H1 (cell line): ENCODE measurements around the gene TSPAN17. TPM values are rescaled to one million over a fixed set of nuclear protein-coding genes. Genes with fewer than 3 reads are reported as not detected.

Experiments
- EP300 ChIP-seq, 2 experiments: IDR thresholded peaks; 1 replicate in 1 of 2; 2 replicates in 1 of 2; pipeline ENCODE4 v1.6.1; 2011 to 2012; ENCODE audit warnings: low read depth in 2 of 2, low read length in 2 of 2, mild to moderate bottlenecking in 2 of 2, borderline replicate concordance in 1 of 2, inconsistent platforms in 1 of 2, moderate library complexity in 1 of 2
- NANOG ChIP-seq: IDR thresholded peaks from 2 replicates; pipeline ENCODE4 v1.6.1; 2011; ENCODE audit warnings: low read length, low read depth, mild to moderate bottlenecking, inconsistent platforms; ENCODE audit not compliant: insufficient read depth, poor library complexity, severe bottlenecking
- PHF8 ChIP-seq: fragments of 200-600 bp; sonication (generic); conservative IDR thresholded peaks from 2 replicates; pipeline ENCODE4 v1.7.1; 2012; ENCODE audit warnings: low read depth, mild to moderate bottlenecking, inconsistent platforms, low read length, moderate library complexity
- POLR2AphosphoS5 ChIP-seq: IDR thresholded peaks from 2 replicates; pipeline ENCODE4 v1.6.1; 2011; ENCODE audit warnings: low read depth, low read length
- TAF1 ChIP-seq: IDR thresholded peaks from 2 replicates; pipeline ENCODE4 v1.6.1; 2011; ENCODE audit warnings: mild to moderate bottlenecking, low read depth, low read length
- TBP ChIP-seq: IDR thresholded peaks from 2 replicates; pipeline ENCODE4 v1.6.1; 2011; ENCODE audit warnings: low read depth, low read length, improper control_type of control experiment
- TEAD4 ChIP-seq: IDR thresholded peaks from 2 replicates; pipeline ENCODE4 v1.6.1; 2012; ENCODE audit warnings: low read depth, low read length, inconsistent platforms, mixed read lengths
- polyA plus RNA-seq, 7 experiments: library from polyadenylated mRNA; depleted of rRNA in 3 of 7; stranded (reverse) in 5 of 7; unstranded in 2 of 7; fragments of >200 nt in 5 of 7; fragments of 200-250 nt in 2 of 7; gene quantifications; 1 replicate in 5 of 7; 2 replicates in 1 of 7; 4 replicates in 1 of 7; pipeline versions ENCODE4 v1.2.1 to v1.2.3, GENCODE V29; 2011 to 2013; ENCODE audit warnings: missing spikeins in 2 of 7, mixed read lengths in 2 of 7
- total RNA-seq: library from RNA; stranded (reverse); fragmentation: NEBNext Ultra II Directional; extraction: Animal tissue kit (Norgen Biotek cat#: 25700); gene quantifications from 2 replicates; pipeline ENCODE4 v1.2.1, GENCODE V29; 2021
- TF ChIP-seq, protein P1 (sequence below): fragments of 300-600 bp; sonication (generic); IDR thresholded peaks from 2 replicates; pipeline ENCODE4 v1.7.1; 2012; ENCODE audit warnings: low read length, moderate library complexity, mild to moderate bottlenecking, inconsistent platforms; ENCODE audit not compliant: insufficient replicate concordance
- TF ChIP-seq, protein P2 (sequence below), 3 experiments: IDR thresholded peaks; 1 replicate in 2 of 3; 2 replicates in 1 of 3; pipeline versions ENCODE4 v1.5.1 to v1.6.1; 2011; ENCODE audit warnings: low read length in 3 of 3, mild to moderate bottlenecking in 3 of 3, inconsistent platforms in 2 of 3, low read depth in 1 of 3, moderate library complexity in 1 of 3; ENCODE audit not compliant: insufficient read depth in 1 of 3; ENCODE audit errors: control extremely low read depth in 1 of 3

TSPAN17 gene
- total and polyA plus RNA-seq, 2 of the 8 experiments (the other 6 are each of a cell fraction or from before 2014, with no cell fraction given), result 41.5 to 53.7 TPM

DNA sequence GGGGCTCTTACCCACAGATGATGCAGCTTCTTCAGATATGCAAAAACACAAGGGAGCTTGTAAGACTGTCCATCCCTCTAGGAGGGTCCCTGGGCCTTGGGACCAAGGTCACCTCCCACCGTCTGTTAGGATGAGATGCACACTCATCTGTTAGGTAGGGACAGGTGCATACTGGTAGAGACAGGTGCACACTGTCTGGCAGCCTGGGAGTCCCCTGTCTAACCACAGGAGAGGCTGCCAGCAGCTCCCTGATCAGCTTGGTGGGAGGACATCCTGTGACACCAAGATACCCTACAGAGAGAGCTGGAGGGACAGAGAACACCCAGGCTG is 13.2 kb downstream of the TSPAN17 start (continued):
- TF ChIP-seq, protein P1, sequence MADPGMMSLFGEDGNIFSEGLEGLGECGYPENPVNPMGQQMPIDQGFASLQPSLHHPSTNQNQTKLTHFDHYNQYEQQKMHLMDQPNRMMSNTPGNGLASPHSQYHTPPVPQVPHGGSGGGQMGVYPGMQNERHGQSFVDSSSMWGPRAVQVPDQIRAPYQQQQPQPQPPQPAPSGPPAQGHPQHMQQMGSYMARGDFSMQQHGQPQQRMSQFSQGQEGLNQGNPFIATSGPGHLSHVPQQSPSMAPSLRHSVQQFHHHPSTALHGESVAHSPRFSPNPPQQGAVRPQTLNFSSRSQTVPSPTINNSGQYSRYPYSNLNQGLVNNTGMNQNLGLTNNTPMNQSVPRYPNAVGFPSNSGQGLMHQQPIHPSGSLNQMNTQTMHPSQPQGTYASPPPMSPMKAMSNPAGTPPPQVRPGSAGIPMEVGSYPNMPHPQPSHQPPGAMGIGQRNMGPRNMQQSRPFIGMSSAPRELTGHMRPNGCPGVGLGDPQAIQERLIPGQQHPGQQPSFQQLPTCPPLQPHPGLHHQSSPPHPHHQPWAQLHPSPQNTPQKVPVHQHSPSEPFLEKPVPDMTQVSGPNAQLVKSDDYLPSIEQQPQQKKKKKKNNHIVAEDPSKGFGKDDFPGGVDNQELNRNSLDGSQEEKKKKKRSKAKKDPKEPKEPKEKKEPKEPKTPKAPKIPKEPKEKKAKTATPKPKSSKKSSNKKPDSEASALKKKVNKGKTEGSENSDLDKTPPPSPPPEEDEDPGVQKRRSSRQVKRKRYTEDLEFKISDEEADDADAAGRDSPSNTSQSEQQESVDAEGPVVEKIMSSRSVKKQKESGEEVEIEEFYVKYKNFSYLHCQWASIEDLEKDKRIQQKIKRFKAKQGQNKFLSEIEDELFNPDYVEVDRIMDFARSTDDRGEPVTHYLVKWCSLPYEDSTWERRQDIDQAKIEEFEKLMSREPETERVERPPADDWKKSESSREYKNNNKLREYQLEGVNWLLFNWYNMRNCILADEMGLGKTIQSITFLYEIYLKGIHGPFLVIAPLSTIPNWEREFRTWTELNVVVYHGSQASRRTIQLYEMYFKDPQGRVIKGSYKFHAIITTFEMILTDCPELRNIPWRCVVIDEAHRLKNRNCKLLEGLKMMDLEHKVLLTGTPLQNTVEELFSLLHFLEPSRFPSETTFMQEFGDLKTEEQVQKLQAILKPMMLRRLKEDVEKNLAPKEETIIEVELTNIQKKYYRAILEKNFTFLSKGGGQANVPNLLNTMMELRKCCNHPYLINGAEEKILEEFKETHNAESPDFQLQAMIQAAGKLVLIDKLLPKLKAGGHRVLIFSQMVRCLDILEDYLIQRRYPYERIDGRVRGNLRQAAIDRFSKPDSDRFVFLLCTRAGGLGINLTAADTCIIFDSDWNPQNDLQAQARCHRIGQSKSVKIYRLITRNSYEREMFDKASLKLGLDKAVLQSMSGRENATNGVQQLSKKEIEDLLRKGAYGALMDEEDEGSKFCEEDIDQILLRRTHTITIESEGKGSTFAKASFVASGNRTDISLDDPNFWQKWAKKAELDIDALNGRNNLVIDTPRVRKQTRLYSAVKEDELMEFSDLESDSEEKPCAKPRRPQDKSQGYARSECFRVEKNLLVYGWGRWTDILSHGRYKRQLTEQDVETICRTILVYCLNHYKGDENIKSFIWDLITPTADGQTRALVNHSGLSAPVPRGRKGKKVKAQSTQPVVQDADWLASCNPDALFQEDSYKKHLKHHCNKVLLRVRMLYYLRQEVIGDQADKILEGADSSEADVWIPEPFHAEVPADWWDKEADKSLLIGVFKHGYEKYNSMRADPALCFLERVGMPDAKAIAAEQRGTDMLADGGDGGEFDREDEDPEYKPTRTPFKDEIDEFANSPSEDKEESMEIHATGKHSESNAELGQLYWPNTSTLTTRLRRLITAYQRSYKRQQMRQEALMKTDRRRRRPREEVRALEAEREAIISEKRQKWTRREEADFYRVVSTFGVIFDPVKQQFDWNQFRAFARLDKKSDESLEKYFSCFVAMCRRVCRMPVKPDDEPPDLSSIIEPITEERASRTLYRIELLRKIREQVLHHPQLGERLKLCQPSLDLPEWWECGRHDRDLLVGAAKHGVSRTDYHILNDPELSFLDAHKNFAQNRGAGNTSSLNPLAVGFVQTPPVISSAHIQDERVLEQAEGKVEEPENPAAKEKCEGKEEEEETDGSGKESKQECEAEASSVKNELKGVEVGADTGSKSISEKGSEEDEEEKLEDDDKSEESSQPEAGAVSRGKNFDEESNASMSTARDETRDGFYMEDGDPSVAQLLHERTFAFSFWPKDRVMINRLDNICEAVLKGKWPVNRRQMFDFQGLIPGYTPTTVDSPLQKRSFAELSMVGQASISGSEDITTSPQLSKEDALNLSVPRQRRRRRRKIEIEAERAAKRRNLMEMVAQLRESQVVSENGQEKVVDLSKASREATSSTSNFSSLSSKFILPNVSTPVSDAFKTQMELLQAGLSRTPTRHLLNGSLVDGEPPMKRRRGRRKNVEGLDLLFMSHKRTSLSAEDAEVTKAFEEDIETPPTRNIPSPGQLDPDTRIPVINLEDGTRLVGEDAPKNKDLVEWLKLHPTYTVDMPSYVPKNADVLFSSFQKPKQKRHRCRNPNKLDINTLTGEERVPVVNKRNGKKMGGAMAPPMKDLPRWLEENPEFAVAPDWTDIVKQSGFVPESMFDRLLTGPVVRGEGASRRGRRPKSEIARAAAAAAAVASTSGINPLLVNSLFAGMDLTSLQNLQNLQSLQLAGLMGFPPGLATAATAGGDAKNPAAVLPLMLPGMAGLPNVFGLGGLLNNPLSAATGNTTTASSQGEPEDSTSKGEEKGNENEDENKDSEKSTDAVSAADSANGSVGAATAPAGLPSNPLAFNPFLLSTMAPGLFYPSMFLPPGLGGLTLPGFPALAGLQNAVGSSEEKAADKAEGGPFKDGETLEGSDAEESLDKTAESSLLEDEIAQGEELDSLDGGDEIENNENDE, result no peak
- TF ChIP-seq TAF1 (no peak), PHF8 (no peak), TBP (no peak), NANOG (no peak), EP300 (IDR thresholded peaks at IDR 0.05; ENCODE audit: borderline replicate concordance in 1 of 2, low read depth in 2 of 2, low read length in 2 of 2) (no peak), TEAD4 (no peak), POLR2AphosphoS5 (no peak)
- TF ChIP-seq, protein P2, sequence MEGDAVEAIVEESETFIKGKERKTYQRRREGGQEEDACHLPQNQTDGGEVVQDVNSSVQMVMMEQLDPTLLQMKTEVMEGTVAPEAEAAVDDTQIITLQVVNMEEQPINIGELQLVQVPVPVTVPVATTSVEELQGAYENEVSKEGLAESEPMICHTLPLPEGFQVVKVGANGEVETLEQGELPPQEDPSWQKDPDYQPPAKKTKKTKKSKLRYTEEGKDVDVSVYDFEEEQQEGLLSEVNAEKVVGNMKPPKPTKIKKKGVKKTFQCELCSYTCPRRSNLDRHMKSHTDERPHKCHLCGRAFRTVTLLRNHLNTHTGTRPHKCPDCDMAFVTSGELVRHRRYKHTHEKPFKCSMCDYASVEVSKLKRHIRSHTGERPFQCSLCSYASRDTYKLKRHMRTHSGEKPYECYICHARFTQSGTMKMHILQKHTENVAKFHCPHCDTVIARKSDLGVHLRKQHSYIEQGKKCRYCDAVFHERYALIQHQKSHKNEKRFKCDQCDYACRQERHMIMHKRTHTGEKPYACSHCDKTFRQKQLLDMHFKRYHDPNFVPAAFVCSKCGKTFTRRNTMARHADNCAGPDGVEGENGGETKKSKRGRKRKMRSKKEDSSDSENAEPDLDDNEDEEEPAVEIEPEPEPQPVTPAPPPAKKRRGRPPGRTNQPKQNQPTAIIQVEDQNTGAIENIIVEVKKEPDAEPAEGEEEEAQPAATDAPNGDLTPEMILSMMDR (IDR thresholded peaks at IDR 0.05; ENCODE audit: control extremely low read depth in 1 of 3, insufficient read depth in 1 of 3, low read depth in 1 of 3, low read length in 3 of 3), result no peak
